HCT116 (cell line): ENCODE results near the gene SAE1. TPM values are rescaled to one million over a fixed set of nuclear protein-coding genes. Genes with fewer than 3 reads are reported as not detected.

ENCODE experiments used
- ATAC-seq: fragments of 200-7000 bp; cut with Tn5 transposase; 2 replicates; pipeline ENCODE4 v1.9.1; 2020; ENCODE audit warnings: mild to moderate bottlenecking, moderate library complexity
- BruUV-seq: library from RNA; stranded (reverse); fragments of 400-500 nt; replicated peaks from 2 replicates; lab custom pipeline; 2021; lab: Mats Ljungman, UMichigan
- CTCF ChIA-PET: fragments of 300-600 bp; sonication (Branson Sonifier 250); formaldehyde crosslinking; loops from one replicate; lab custom pipeline; 2021; ENCODE audit warnings: antibody characterized with exemption; lab: Charles Lee
- POLR2A ChIA-PET: fragments of 300-600, 350-600 bp; sonication (Branson Sonifier 250); formaldehyde crosslinking; loops from one replicate; lab custom pipeline; 2021; ENCODE audit warnings: antibody characterized with exemption; lab: Charles Lee
- RAD21 ChIA-PET, 2 experiments: fragments of 300-600 bp; sonication (Branson Sonifier 250); formaldehyde crosslinking; loops; one replicate each; lab custom pipeline; 2023; ENCODE audit warnings: low total read pairs in 2 of 2; ENCODE audit not compliant: uncharacterized antibody in 2 of 2, unreplicated experiment in 2 of 2, low non-redundant PET in 1 of 2; lab: Charles Lee
- DNase-seq: peaks from one replicate; pipeline ENCODE4 v3.0.0-alpha.2; 2010; ENCODE audit warnings: low read depth, low spot score
- H2AFZ ChIP-seq: fragments of 200-600 bp; shearing (Covaris generic), sonication (generic); 2 replicates; pipeline ENCODE4 v1.6.1; 2017; ENCODE audit warnings: low read depth, mixed run types, mixed read lengths, antibody characterized with exemption, low read length; ENCODE audit not compliant: poor library complexity, severe bottlenecking
- H3K27ac ChIP-seq: 2 replicates; pipeline ENCODE4 v1.5.1; 2012; ENCODE audit warnings: low read depth, low read length
- H3K27me3 ChIP-seq: fragments of 200-600 bp; sonication (generic); 2 replicates; pipeline ENCODE4 v1.6.1; 2016; ENCODE audit warnings: mixed run types, low read length, mixed read lengths; ENCODE audit not compliant: insufficient read depth
- H3K36me3 ChIP-seq, 2 experiments: fragments of 200-500 bp in 1 of 2; fragments of 200-600 bp in 1 of 2; sonication (Bioruptor generic) in 1 of 2; sonication (generic) in 1 of 2; 2 replicates each; pipeline versions ENCODE4 v1.5.1 to v1.6.1; 2014 to 2016; ENCODE audit warnings: low read length in 2 of 2, inconsistent platforms in 1 of 2, mixed read lengths in 1 of 2, mixed run types in 1 of 2; ENCODE audit not compliant: insufficient read depth in 2 of 2, control insufficient read depth in 1 of 2
- H3K4me1 ChIP-seq, 2 experiments: fragments of 200-600 bp in 1 of 2; sonication (generic) in 1 of 2; 2 replicates each; pipeline versions ENCODE4 v1.5.1 to v1.6.1; 2012 to 2017; ENCODE audit warnings: low read length in 2 of 2, inconsistent platforms in 1 of 2, mild to moderate bottlenecking in 1 of 2, mixed read lengths in 1 of 2, mixed run types in 1 of 2, moderate library complexity in 1 of 2; ENCODE audit not compliant: insufficient read depth in 2 of 2, control insufficient read depth in 1 of 2
- H3K4me2 ChIP-seq: fragments of 200-600 bp; sonication (generic); 2 replicates; pipeline ENCODE4 v1.6.1; 2017; ENCODE audit warnings: mixed run types, low read length, mixed read lengths
- H3K4me3 ChIP-seq, 2 experiments: fragments of 200-600 bp in 1 of 2; sonication (generic) in 1 of 2; replicated peaks in 1 of 2; 2 replicates each; pipeline ENCODE4 v1.5.1; 2011 to 2016; ENCODE audit warnings: low read length in 2 of 2, control low read depth in 1 of 2, low read depth in 1 of 2, mild to moderate bottlenecking in 1 of 2, mixed read lengths in 1 of 2, mixed run types in 1 of 2
- H3K79me2 ChIP-seq: fragments of 200-600 bp; sonication (generic); 2 replicates; pipeline ENCODE4 v1.6.1; 2017; ENCODE audit warnings: mild to moderate bottlenecking, mixed run types, low read length, moderate library complexity, mixed read lengths; ENCODE audit not compliant: insufficient read depth
- H3K9ac ChIP-seq: fragments of 200-600 bp; sonication (generic); 2 replicates; pipeline ENCODE4 v1.6.1; 2016; ENCODE audit warnings: low read length, mixed read lengths
- H3K9me2 ChIP-seq: fragments of 200-600 bp; sonication (generic), shearing (Covaris generic); 2 replicates; pipeline ENCODE4 v1.6.1; 2017; ENCODE audit warnings: mixed run types, mild to moderate bottlenecking, moderate library complexity; ENCODE audit not compliant: insufficient read depth
- H3K9me3 ChIP-seq, 2 experiments: fragments of 200-500 bp in 1 of 2; fragments of 200-600 bp in 1 of 2; sonication (Bioruptor generic) in 1 of 2; sonication (generic) in 1 of 2; 2 replicates each; pipeline ENCODE4 v1.6.1; 2014 to 2017; ENCODE audit warnings: low read length in 2 of 2, mixed read lengths in 2 of 2, inconsistent platforms in 1 of 2, low read depth in 1 of 2, mild to moderate bottlenecking in 1 of 2, mixed run types in 1 of 2, moderate library complexity in 1 of 2; ENCODE audit not compliant: control insufficient read depth in 1 of 2, insufficient read depth in 1 of 2
- H4K20me1 ChIP-seq: fragments of 200-600 bp; sonication (generic), shearing (Covaris generic); 2 replicates; pipeline ENCODE4 v1.6.1; 2017; ENCODE audit warnings: mixed run types, mild to moderate bottlenecking, moderate library complexity; ENCODE audit not compliant: insufficient read depth
- ATF3 ChIP-seq: IDR thresholded peaks from 2 replicates; pipeline ENCODE4 v1.6.1; 2012
- CTCF ChIP-seq, 3 experiments: fragments of 200-600 bp in 1 of 3; sonication (generic) in 1 of 3; IDR thresholded peaks in 2 of 3; conservative IDR thresholded peaks in 1 of 3; 2 replicates each; pipeline ENCODE4 v1.5.1; 2012 to 2017; ENCODE audit warnings: low read depth in 2 of 3, low read length in 2 of 3, antibody characterized with exemption in 1 of 3, borderline replicate concordance in 1 of 3, control low read depth in 1 of 3, mild to moderate bottlenecking in 1 of 3, mixed read lengths in 1 of 3, mixed run types in 1 of 3, moderate library complexity in 1 of 3; ENCODE audit not compliant: insufficient read depth in 1 of 3
- EGR1 ChIP-seq: IDR thresholded peaks from 2 replicates; pipeline ENCODE4 v1.6.1; 2012; ENCODE audit warnings: low read depth
- ELF1 ChIP-seq: IDR thresholded peaks from 2 replicates; pipeline ENCODE4 v1.6.1; 2012; ENCODE audit warnings: low read depth, borderline replicate concordance
- JUND ChIP-seq: IDR thresholded peaks from 2 replicates; pipeline ENCODE4 v1.6.1; 2012
- REST ChIP-seq: IDR thresholded peaks from 2 replicates; pipeline ENCODE4 v1.6.1; 2012; ENCODE audit warnings: low read depth
- SRF ChIP-seq: IDR thresholded peaks from 2 replicates; pipeline ENCODE4 v1.6.1; 2012; ENCODE audit warnings: low read depth
- YY1 ChIP-seq: IDR thresholded peaks from 2 replicates; pipeline ENCODE4 v1.6.1; 2011; ENCODE audit warnings: low read length, low read depth, moderate library complexity, mild to moderate bottlenecking; ENCODE audit not compliant: insufficient replicate concordance; ENCODE audit errors: extremely low read depth
- intact Hi-C: fragments of 100-400 bp; cut with micrococcal nuclease; formaldehyde crosslinking; loops from 2 replicates; pipeline ENCODE4 v1.10.0; 2022
- total RNA-seq: library from RNA; stranded (reverse); gene quantifications from one replicate; pipeline ENCODE4 v1.2.1, GENCODE V29; 2021; ENCODE audit not compliant: unreplicated experiment

SAE1 gene
- total RNA-seq, 1 experiment from 2014 or later = 213 TPM

- CTCF ChIA-PET = no interaction called here
These were observed 26.3 kb downstream of the SAE1 start for GRCh38 chr19:47156861-47157430.

GRCh38 chr19:47157431-47158321 is 27.0 kb downstream of the SAE1 start:
- Histone ChIP-seq H3K4me3 (no peak overlapping the region), H3K79me2 (peaks cover 92% of the 10 kb centered on the region), H2AFZ (no peak overlapping the region), H3K4me1 (peaks cover 14 to 24% of the 10 kb centered on the region in 2 experiments; a peak in 2 of 4 replicates), H3K36me3 (peaks cover 40 to 64% of the 10 kb centered on the region in 2 experiments), H3K27me3 (no peaks in the 10 kb centered on the region), H3K27ac (peak overlapping the region; percentile 44; the same call in 1 of the 2 replicates), H3K4me2 (no peak overlapping the region), H3K9me2 (no peaks in the 10 kb centered on the region), H4K20me1 (peaks cover 6% of the 10 kb centered on the region; the same call in 1 of the 2 replicates), H3K9me3 (no peaks in the 10 kb centered on the region), H3K9ac (no peak overlapping the region)
- no peak for DNase-seq
- BruUV-seq = no TSS peak
- TF ChIP-seq YY1 (no peak), CTCF (IDR thresholded peaks at IDR 0.05 in 2 of 3, conservative IDR thresholded peaks at IDR 0.05 in 1 of 3; ENCODE audit: borderline replicate concordance in 1 of 3, insufficient read depth in 1 of 3, low read depth in 2 of 3, low read length in 2 of 3) (no peak), ELF1 (no peak), JUND (no peak), EGR1 (no peak), SRF (no peak), REST (no peak), ATF3 (no peak)
- ChIA-PET RAD21 (no interaction called here), POLR2A (interaction anchor here (0.5 to 1.3 kb wide), 2 partner anchors 78 to 86 kb away, joined by 3 to 4 read pairs; no protein-coding TSS in a partner anchor), CTCF (no interaction called here)
- peak; percentile 38; the same call in 1 of the 2 replicates for ATAC-seq
- intact Hi-C loops = no loop called here

More at GRCh38 chr19:47156861-47157430, 26.3 kb downstream of the SAE1 start:
- no peak for ATAC-seq
- H3K4me2 ChIP-seq = no peak overlapping the region
- H3K36me3 ChIP-seq = peaks cover 41 to 68% of the 10 kb centered on the region in 2 experiments
- ChIA-PET RAD21 (no interaction called here), POLR2A (interaction anchor here (0.5 kb wide), 1 partner anchor 77 kb away, joined by 3 read pairs; no protein-coding TSS in a partner anchor)
- H3K9ac ChIP-seq = no peak overlapping the region
- H3K4me1 ChIP-seq = peaks cover 21 to 32% of the 10 kb centered on the region in 2 experiments; a peak in 2 of 4 replicates
- no peaks in the 10 kb centered on the region for H3K9me2 ChIP-seq
- no peak for TF ChIP-seq ATF3
- TF ChIP-seq, all 23 proteins: peak for 0
- Histone ChIP-seq H3K9me3 (no peaks in the 10 kb centered on the region), H3K27ac (peak overlapping the region; percentile 44; the same call in 1 of the 2 replicates), H3K79me2 (peaks cover 92% of the 10 kb centered on the region), H4K20me1 (peaks cover 2% of the 10 kb centered on the region; the same call in 1 of the 2 replicates), H3K4me3 (no peak overlapping the region), H3K27me3 (no peaks in the 10 kb centered on the region), H2AFZ (no peak overlapping the region)
- DNase-seq = no peak
- intact Hi-C loops = no loop called here
- TSS peak; percentile 10 for BruUV-seq
